Esophagus mucosa (tissue), 1 donor: Measurements from ENCODE around the gene ADGRL3. TPM values are rescaled to one million over a fixed set of nuclear protein-coding genes. Genes with fewer than 3 reads are reported as not detected.
"Not testable (repeated sequence)": the region's sequence is repeated elsewhere in the genome, so short reads cannot be mapped to it uniquely, and the experiment has no call there.

Source experiments
- ATAC-seq: fragments of 200-7000 bp; cut with Tn5 transposase; one replicate; pipeline ENCODE4 v1.9.1; 2020
- total RNA-seq: library from RNA; stranded (reverse); gene quantifications from one replicate; pipeline ENCODE4 v1.2.4, GENCODE V29; 2023
- donor health status: DM: yes; HTN: yes; CAD: no.

Gene ADGRL3
- total RNA-seq, 1 donor from 2014 or later: 4.1 TPM

- ATAC-seq: not testable (repeated sequence)
Observed at GRCh38 chr4:61759885-61760284, 559.8 kb downstream of the ADGRL3 start.

- ATAC-seq: no peak
Observed at GRCh38 chr4:61760820-61761219, 560.7 kb downstream of the ADGRL3 start.

GRCh38 chr4:61762722-61763627 lies 562.8 kb downstream of the ADGRL3 start:
- no peak for ATAC-seq

GRCh38 chr4:61763682-61764081 lies 563.6 kb downstream of the ADGRL3 start:
- no peak for ATAC-seq

GRCh38 chr4:61764090-61764489 lies 564.0 kb downstream of the ADGRL3 start:
- ATAC-seq: not testable (repeated sequence)

- not testable (repeated sequence) for ATAC-seq
Observed at GRCh38 chr4:61769444-61770167, 569.5 kb downstream of the ADGRL3 start.

GRCh38 chr4:61770456-61770855 lies 570.3 kb downstream of the ADGRL3 start:
- no peak for ATAC-seq

GRCh38 chr4:61771056-61771455 lies 570.9 kb downstream of the ADGRL3 start:
- ATAC-seq: no peak

GRCh38 chr4:61772126-61772525 lies 572.0 kb downstream of the ADGRL3 start:
- no peak for ATAC-seq

- ATAC-seq: no peak
Observed at GRCh38 chr4:61773655-61774245, 573.6 kb downstream of the ADGRL3 start.

- no peak for ATAC-seq
Observed at GRCh38 chr4:61782133-61782532, 582.0 kb downstream of the ADGRL3 start.

- ATAC-seq: no peak
Observed at GRCh38 chr4:61783050-61783449, 582.9 kb downstream of the ADGRL3 start.

- no peak for ATAC-seq
Observed at GRCh38 chr4:61785761-61786160, 585.6 kb downstream of the ADGRL3 start.

GRCh38 chr4:61786211-61786610 lies 586.1 kb downstream of the ADGRL3 start:
- no peak for ATAC-seq

GRCh38 chr4:61795998-61796397 lies 595.9 kb downstream of the ADGRL3 start:
- no peak for ATAC-seq

- no peak for ATAC-seq
Observed at GRCh38 chr4:61799794-61800193, 599.7 kb downstream of the ADGRL3 start.

- ATAC-seq: no peak
Observed at GRCh38 chr4:61805227-61805626, 605.1 kb downstream of the ADGRL3 start.

GRCh38 chr4:61805979-61806378 lies 605.9 kb downstream of the ADGRL3 start:
- ATAC-seq: no peak

GRCh38 chr4:61812171-61812570 lies 612.0 kb downstream of the ADGRL3 start:
- ATAC-seq: no peak

GRCh38 chr4:61817071-61817470 lies 616.9 kb downstream of the ADGRL3 start:
- no peak for ATAC-seq

GRCh38 chr4:61820136-61820535 lies 620.0 kb downstream of the ADGRL3 start:
- ATAC-seq: no peak

- no peak for ATAC-seq
Observed at GRCh38 chr4:61824454-61824853, 624.3 kb downstream of the ADGRL3 start.

GRCh38 chr4:61827907-61828391 lies 627.8 kb downstream of the ADGRL3 start:
- no peak for ATAC-seq
